ENCODE results near the gene APOL1.

The APOL1 gene

DNA sequence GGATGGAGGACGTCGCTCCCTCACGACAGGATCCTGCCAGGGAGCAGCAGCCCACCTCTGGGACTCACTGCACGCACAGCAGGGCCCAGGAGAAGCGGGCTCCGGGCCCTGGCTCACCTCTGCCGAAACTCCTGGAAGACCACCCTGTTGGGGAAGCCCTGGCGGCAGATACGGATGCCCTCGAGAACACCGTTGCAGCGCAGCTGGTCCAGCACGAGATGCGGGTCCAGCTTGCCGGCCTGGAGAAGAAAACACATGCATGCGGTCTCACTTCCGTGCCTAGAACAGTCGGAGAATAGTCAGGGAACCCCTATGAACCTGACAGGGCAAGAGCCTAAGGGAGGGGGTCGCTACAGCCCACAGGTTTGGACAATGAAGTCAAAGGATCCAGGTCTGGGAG is 52.9 kb downstream of the APOL1 start:
- DNase-seq (ENCODE audit: low read depth in 1 of 2, low spot score in 1 of 2): no peak

DNA sequence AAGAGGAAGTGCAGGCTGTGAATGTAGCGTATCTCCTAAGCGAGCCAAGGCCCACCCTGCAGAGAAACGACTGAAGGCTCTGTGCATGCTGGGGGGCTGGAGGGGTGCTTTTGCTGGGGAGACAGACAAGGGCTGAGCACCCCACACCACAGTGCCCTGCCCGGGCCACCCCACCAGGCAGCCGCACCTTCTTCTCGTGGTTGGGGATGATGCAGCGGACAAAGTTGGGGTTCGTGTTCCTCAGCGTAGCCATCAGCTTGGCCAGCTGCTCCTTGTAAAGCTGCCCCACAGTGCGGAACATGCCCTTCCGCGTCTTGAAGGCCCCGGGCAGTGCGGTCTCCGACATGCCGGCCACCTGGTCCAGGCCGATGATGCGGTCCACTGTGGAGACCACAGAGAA is 53.3 kb downstream of the APOL1 start:
- DNase-seq (ENCODE audit: low read depth in 1 of 2, low spot score in 1 of 2): no peak

DNA sequence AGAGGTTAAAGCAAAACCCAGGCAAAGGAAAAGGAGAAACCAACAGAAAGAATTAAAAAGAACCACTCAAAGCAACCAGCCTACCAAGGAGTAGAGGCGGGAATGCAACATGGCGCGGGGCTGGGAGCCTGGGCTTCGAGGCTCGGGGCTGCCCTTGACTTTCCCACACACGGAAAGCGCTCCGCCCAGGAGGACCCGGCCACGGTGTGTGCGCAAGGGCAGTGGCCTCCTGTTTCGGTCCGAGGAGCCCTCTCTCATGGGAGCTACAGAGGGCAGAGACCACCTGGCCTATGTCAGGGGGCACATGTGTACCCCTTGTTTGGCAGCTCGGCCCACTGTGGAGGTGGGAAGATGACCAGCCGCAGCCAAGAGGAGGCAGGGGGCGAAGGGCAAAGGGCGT is 55.9 kb downstream of the APOL1 start:
- no peak for DNase-seq (ENCODE audit: low read depth in 1 of 2, low spot score in 1 of 2)

DNA sequence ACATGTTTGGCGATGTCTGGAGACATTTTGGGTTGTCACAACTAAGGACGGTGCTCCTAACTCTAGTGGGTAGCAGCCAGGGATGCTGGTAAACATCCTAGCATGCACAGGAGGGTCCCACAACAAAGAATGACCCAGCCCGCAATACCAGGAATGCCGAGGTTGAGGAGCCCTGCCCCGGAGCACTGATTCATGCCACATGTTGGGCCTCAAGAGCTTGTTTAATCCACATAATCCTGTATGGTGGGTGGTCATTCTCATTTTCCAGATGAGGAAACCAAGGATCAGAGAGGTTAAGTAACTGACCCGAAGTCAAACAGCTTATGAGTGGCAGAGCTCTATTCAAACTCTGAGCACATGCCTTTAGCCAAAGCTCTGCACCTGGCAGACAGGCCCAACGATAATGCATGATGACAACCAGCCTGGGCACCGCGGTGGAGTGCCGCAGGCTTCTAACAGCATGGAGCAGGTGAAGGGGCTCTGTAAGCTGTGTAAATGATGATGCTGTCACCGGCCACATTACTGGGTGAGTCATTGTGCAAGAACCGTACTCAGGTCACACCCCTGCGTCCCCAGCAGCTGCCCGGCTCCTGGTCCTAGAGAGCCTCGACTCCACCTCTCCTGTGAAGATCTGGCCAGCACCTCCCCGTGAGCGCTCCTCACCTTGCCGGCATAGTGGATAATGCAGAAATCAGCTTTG is 58.6 kb downstream of the APOL1 start:
- no peak for DNase-seq (ENCODE audit: low read depth in 1 of 2, low spot score in 1 of 2)

DNA sequence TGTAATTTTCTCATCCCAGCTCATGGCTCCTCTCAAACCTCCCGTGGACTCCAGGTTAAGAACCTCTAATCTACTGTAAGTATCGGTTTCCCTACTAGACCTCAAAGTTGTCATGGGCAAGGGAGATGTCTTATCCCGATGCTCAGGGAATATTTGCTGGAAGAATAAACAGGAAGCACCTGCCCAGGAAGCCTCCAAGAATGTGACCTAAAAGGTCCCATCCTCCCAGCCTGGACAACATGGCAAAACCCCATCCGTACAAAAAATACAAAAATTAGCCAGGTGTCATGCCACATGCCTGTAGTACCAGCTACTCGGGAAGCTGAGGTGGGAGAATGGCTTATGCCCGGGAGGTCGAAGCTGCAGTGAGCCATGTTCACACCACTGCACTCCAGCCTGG is 62.4 kb downstream of the APOL1 start:
- DNase-seq (ENCODE audit: low read depth in 1 of 2, low spot score in 1 of 2): no peak

DNA sequence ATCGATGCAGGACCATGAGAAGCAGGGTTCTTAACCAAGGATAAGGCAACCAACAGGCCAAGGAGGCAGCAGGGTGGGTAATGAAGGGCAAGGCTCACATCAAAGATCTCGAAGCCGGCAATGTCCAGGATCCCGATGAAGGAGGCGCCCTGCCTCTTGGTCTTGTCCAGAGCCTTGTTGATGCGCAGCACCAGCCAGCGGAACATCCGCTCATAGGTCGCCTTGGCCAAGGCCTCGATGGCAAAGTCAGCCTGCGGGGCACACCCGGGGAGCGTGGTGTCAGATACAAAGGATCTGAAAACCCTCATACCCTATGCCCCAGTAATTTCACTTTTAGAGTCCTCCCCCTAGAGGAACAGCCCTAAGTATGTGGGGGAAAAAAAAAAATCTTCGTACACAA is 63.5 kb downstream of the APOL1 start:
- no peak for DNase-seq (ENCODE audit: low read depth in 1 of 2, low spot score in 1 of 2)
